Renal cortex interstitium (tissue), 11 donors: ENCODE measurements around the gene C1QTNF6. TPM values are rescaled to one million over a fixed set of nuclear protein-coding genes. Genes with fewer than 3 reads are reported as not detected.
A peak's percentile ranks its signal among the peaks of the same experiment; 100 is the strongest.

Experiments used
- DNase-seq, 11 donors: peaks; one replicate each; pipeline ENCODE4 v3.0.0-alpha.2; 2013; ENCODE audit warnings: low read depth in 9 of 11, low spot score in 4 of 11; ENCODE audit errors: extremely low read depth in 1 of 11
- polyA plus RNA-seq, 3 donors: library from polyadenylated mRNA; unstranded; fragments of 120-200 nt; gene quantifications; one replicate each; pipeline ENCODE4 v1.2.1, GENCODE V29; 2013; ENCODE audit not compliant: insufficient read length in 3 of 3

Gene C1QTNF6
- polyA plus RNA-seq, 3 donors, result 26.1 to 37.9 (median 34.8) TPM

- DNase-seq, result peak in 3 of 11 donors; percentile 69 to 76 (median 70)
These were observed 10.4 kb upstream of the C1QTNF6 start for GRCh38 chr22:37198258-37199102.

DNA sequence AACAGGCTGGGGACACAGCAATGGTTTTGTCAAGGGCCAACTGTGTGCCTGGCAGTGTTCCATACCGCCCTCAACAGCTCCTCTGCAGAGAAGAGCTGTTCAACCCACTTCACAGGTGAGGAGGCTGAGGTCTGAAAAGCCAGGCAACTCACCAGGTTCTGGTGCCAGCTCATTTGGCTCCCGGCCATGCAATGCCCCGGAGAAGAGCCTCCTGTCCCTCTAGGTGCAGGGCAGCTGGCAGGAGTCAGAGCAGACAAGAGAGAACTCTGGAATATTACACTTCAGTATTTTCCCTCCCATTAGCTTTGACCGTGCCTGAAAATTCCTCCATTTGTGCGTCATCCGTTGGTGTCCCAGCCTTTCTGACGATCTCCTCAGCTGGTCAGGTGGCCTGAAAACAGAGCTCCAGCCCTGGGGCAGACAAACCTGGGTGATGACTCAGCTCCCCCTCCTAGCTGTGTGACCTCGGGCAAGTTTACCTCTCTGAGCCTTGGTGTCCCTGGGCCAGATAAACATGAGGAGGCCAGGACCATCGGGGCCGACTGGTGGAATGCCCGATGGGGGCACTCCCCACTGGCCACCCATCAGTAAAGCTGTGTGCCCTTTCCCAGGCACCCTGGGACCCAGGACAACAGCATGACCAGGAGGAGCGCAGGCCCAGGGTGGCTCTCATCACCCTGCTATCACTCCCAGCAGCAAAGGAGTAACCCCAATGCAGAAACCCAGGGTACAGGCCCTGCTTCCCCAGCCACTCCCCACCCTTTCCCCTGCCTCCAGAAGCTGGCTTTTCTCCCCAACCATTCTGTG lies 9.6 kb upstream of the C1QTNF6 start:
- no peak for DNase-seq

GRCh38 chr22:37196539-37197450 lies 8.7 kb upstream of the C1QTNF6 start:
- DNase-seq, result no peak

GRCh38 chr22:37195921-37196320 lies 7.9 kb upstream of the C1QTNF6 start:
- DNase-seq, result no peak

- DNase-seq, result no peak
These were observed 6.7 kb upstream of the C1QTNF6 start for GRCh38 chr22:37194750-37195149.

DNA sequence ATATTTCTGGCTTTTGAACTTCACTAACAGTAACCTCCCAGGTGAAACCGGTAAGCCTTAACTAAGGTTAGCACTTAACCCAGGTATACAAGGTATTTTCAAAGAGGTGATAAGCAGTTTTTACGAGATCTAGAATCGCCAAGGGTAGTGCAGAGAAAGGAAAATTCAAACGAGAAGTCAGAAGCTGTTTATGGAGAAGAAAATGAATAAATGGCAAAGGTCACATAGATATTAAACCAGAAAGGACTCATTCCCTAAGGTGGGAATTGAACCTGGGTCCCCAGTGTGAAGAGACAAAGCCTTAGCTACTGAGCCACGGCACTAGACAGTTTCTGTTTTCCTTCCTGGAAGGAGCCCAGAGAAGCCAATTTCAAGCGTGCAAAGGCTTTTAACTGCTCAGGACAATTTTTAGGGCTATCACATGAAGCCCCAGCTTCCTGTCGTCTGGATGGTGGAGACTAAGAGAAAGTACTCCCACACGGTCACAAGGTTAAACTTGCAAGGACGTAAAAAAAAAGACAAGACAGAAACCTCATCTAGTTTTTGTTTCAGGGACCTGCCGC lies 5.7 kb upstream of the C1QTNF6 start:
- peak in 1 of 11 donors; percentile 58 for DNase-seq

DNA sequence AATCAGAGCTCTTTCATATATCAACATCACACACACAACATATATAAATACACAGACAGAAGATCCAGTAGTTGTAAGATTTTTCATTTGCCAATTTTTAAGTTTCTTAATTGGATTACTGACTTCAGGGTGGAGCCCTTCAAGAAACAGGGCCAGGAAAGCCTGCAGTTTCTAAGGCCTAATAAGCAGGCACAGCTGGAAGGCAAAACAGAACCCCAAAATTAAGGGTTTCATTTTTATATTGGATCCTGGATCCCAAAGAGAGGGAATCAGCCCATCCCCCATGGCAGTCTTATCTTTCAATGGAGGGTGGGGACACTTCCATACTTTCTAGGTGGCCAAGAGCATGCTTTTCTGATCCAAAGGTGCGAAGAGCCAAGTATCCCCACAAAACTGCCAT lies 4.7 kb upstream of the C1QTNF6 start:
- no peak for DNase-seq

DNA sequence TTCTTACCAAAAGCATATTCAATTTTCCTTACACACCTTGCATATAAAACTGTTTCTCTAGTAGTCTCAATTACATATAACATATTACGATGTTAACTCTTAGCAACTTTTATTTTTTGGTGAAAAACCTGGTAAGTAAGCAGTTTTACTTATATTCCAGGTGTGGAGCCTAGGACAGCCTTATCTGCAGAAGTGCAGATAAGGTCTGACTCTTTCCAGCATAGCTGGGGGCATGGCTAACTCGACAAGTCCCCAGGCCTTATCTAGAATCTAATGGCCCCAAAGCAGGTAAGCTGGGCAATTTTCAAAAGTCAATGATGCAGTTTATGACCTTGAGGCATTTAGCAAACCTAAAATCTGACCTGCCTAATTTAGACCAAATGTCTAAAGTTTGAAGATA lies 4.2 kb upstream of the C1QTNF6 start:
- no peak for DNase-seq

DNA sequence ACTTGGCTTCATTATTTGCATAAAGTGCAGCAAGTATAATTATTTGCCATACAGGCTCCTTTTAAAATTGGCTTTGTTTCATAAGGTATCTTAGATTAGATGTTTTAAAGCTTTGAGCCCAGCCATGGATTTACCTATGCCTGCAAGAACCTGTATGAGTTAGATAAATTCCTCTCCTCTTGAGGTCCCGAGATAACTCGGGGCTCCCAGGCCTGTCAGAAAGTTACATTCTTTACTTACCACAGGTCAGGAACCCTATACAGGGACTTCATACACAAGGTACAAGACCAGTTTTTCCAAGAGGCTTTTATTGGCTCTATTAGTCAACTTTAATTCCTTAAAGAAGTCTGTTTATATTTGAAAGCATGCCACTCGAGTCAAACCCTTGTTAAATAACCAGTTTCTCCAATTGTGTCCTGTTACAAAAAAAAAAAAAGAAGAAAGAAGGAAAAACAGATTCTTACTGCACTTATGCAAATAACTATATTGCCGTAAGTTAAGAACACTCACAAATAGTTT lies 2.3 kb upstream of the C1QTNF6 start:
- no peak for DNase-seq

DNA sequence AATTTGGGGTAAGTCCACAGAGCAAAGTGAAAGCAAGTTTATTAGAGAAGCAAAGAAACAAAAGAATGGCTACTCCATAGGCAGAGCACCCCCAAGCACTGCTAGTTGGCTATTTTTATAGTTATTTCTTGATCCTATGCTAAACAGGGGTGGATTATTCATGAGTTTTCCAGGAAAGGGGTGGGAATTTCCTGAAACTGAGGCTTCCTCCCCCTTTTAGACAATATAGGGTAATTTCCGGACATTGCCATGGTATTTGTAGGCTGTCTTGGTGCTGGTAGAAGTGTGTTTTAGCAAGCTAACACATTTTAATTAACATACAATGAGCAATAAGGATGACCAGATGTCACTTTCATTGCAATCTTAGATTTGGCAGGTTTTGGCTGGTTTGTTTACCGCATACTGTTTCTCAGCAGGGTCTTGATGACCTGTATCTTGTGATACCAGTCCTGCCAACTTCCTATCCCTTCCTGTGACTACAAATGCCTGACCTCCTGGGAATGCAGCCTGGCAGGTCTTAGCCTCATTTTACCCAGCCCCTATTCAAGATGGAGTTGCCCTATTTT lies 937 bp upstream of the C1QTNF6 start:
- DNase-seq, result no peak

GRCh38 chr22:37187552-37187890 lies 526 bp downstream of the C1QTNF6 start:
- DNase-seq, result no peak

DNA sequence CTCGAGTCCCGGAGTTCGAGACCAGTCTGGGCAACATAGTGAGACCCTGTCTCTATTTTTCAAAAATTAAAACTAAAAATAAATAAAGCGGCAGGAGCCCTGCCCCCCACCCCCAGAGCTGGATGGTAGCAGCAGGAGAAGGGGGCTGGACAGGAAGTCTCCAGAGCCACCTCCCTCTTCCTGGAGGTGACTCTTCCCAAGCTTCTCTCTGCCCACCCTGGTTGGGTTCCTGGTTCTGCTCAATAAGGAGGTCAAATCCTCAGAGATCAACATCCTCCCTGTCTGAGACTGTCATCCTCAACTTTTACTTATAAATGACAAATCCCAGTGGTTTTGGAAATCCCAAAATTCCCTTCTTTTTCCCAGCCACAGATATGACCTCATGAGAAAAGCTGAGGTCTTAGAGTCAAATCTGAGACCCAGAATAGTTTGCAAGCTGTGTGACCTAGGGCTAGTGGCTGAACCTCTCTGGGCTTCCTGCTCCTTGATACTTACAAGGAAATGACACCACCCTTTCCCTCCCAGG lies 987 bp downstream of the C1QTNF6 start:
- no peak for DNase-seq

DNA sequence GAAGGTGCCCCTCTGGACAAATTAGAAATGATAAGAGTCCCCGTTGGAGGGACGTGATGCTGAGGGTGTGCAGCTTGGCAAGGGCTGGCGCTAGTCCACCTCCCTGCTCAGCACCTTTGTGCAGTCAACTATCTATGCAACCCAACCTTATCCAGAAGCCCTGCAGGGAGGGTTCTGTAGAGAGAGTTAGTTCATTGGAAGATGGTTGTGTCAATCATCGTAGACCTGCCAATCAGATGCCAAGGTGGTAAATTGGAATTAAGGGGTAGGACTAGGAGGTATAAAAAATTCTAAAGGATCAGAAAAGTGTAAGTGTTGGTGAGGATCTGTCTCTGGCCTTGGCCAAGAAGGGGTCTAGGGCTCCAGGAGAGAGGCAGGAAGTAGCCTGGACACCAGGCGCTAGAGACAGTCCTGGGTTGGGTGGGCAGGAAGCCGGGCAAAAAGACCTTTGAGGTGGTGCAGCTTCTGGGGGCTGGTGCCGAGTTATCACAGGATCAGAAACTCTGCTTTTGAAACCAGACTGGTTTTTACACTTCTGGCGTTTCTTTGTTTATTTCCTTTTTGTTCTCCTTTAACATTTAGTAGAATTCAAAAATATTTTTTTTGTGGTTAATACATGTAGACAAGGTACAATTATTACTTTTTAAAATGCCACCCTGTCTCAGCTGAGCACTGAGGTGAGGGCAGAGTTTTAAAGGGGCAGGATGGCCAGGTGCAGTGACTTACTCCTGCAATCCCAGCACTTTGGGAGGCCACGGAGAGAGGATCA lies 1.6 kb downstream of the C1QTNF6 start:
- peak in 5 of 11 donors; percentile 64 to 77 (median 67) for DNase-seq

- no peak for DNase-seq
These were observed 2.3 kb downstream of the C1QTNF6 start for GRCh38 chr22:37185646-37186227.

DNA sequence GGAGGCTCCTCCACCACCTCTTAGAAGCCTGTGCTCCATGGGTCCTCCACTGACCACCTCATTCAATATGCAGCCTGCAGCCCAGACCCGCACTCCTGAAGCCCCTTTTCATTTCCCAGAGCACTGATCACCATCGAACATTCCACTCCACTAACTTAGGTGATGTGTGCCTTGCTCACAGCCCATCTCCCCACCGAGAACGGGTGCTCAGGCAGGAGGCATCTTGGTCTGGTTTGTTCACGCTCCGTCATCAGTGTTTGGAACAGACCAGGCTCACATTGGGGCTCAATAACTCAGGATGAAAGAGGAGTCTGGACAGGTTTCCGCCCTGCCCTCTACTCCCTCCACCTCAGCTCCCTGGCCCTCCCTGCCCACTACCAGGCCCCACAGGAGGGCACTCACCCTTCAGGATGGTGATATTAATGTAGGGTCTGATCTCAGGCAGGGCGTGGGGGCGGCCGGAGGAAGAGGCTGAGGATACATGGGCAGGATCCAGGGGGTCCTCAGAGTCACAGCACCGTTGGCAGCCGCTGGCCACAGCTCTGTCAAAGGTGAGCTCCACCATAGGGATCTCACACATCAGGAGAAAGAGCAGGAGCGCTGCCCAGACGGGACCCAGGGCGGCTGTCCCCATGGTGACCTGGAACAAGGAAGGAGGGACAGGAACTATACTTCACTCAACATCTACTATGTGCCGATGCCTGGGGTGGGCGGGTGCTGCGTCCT lies 3.1 kb downstream of the C1QTNF6 start:
- no peak for DNase-seq

GRCh38 chr22:37184380-37184755 lies 3.7 kb downstream of the C1QTNF6 start:
- DNase-seq, result no peak
